Tongue (tissue), 2 donors: Measurements from ENCODE around the gene GPR158. TPM values are rescaled to one million over a fixed set of nuclear protein-coding genes. Genes with fewer than 3 reads are reported as not detected.
A peak's percentile ranks its signal among the peaks of the same experiment; 100 is the strongest.
"Not testable (repeated sequence)": the region's sequence is repeated elsewhere in the genome, so short reads cannot be mapped to it uniquely, and the experiment has no call there.

Source experiments
- DNase-seq: peaks from one replicate; pipeline ENCODE4 v3.0.0-alpha.2; 2015
- total RNA-seq: library from RNA; depleted of rRNA; stranded (reverse); fragments of >200 nt; gene quantifications from one replicate; pipeline ENCODE4 v1.2.3, GENCODE V29; 2014

The GPR158 gene, protein sequence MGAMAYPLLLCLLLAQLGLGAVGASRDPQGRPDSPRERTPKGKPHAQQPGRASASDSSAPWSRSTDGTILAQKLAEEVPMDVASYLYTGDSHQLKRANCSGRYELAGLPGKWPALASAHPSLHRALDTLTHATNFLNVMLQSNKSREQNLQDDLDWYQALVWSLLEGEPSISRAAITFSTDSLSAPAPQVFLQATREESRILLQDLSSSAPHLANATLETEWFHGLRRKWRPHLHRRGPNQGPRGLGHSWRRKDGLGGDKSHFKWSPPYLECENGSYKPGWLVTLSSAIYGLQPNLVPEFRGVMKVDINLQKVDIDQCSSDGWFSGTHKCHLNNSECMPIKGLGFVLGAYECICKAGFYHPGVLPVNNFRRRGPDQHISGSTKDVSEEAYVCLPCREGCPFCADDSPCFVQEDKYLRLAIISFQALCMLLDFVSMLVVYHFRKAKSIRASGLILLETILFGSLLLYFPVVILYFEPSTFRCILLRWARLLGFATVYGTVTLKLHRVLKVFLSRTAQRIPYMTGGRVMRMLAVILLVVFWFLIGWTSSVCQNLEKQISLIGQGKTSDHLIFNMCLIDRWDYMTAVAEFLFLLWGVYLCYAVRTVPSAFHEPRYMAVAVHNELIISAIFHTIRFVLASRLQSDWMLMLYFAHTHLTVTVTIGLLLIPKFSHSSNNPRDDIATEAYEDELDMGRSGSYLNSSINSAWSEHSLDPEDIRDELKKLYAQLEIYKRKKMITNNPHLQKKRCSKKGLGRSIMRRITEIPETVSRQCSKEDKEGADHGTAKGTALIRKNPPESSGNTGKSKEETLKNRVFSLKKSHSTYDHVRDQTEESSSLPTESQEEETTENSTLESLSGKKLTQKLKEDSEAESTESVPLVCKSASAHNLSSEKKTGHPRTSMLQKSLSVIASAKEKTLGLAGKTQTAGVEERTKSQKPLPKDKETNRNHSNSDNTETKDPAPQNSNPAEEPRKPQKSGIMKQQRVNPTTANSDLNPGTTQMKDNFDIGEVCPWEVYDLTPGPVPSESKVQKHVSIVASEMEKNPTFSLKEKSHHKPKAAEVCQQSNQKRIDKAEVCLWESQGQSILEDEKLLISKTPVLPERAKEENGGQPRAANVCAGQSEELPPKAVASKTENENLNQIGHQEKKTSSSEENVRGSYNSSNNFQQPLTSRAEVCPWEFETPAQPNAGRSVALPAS (N-terminal part only)
- total RNA-seq: 0.10 TPM

DNA sequence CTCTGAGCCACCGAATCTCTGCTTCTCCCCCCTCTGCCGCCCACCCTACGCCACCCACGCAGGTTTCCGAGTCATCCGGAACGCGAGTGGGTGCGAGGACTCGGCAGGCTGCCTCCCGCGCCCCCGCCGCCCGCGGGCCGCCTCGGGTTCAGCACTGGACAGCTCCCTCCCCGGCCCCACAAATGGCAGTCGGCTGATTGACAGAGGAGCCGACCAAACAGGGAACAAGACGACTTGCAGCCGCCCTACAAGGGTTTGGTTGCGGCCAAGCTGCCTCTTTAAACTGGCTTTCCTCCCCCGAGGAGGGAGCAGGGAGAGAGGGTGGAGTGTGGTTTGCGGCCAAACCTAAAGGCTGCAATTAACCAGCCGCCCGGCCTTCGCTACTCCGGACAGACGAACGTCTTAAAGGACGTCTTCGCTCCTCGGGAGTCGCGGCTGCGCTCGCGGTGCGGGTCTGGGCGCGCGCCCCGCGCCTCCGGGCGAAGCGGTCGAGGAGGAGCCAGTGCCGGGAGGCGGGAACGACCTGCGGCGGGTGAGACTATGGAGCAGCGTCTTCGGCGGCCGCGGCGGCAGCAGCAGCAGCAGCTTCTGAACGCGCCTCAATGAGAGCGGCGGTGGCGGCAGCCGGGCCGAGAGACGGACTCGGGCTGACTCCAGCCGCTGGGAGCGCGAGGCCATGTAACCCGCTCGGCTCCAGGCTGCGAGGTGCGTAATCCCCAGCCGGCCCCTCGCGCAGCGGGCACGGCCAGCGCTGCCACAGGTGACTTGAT, at the start of gene GPR158:
Gene GPR158 (plus strand): TSS at position 541 of the 770 bp plus-strand sequence. CDS start 420 bp downstream, outside the sequence.
- peak; percentile 97 for DNase-seq

DNA sequence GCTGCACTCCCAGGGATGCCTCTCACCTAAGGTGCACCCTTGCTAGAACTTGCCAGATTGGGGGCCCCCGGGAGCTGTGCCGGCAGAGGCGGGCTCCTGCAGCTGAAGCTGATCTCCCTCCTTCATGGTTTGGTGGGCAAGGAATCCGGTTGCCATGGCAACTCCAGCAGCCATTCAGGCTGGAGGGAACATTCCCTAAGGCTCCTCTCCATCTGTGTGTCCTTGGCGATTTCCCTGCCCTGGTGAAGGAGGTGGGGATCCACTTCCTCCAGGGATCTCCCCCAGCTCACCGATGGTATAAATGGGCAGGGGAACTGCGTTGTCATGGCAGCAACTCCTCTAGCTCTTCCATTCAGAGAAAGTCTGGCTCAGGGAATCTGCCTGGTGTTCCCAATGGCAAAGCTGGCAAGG, 49.6 kb upstream of the GPR158 start:
- no peak for DNase-seq

DNA sequence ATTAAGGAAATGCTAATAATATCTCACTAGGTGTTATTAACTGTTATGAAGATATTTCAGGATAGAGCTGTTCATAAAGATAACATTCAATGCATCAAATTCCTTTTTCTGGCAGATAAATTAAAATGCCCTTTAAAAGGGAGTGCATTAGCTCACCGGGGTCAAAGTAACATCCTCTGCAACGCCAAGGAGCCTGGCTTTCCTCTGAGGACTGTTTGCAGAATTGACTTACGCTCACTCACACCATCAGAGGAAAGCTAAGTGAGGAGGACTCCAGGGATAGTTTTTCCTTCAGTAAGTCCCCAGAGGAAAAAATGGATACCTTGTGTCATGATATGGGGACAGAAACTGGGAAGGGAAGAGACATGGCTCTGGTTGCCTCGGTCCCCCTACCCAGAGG, 45.2 kb upstream of the GPR158 start:
- no peak for DNase-seq

DNA sequence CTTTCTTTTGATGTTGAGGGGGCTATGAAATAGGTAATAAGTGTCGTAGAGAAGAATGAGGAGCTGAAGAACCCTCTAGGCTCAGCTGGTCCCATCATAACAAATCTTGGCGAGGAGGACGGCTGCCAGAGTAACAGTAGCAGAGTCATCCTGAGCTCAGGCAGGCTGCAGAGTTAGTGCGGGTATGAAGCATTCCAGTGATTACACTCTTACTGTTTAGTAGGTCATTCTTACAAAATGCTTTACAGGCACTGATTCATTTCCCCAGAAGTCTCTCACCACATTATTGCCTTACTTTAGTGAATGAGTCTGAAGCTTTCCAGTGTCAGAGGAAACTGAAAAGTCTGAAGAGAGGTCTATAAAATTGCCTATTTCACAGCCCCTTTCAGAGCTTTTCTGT, 43.9 kb upstream of the GPR158 start:
- no peak for DNase-seq

DNA sequence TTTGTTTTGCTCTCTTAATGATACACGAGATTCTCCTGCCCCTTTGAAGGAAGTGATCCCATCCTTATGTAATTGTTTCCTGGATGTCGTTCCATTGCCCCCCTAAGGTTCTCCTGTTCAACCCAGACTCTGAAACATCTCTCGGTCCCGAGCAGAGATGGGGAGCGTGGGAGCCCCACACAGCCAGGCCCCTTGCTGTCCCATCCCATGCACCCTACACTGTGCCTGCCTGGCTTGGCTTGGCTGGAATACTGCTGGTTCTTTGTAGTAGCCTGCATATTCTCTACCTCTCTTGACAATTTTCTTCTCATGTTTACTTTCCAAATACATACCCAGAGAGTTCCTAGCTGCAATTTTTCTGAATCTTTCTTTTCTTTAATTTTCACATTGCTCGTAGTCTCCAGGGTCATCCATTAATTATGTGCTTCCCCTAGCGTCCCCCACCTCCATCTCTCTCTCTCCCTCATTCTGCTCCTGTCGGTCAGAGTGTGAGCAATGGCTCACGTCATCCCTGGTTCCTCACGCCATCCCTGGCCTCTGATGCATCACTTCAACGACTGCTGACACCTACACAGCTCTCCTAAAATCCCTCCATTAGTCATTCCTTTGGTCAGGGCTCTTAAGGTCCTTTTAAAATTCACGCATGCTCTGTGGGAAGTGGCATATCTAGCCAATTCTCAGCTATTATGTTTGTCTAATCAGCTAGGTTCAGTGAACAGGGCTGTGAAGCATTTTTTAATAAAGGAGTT, 32.5 kb upstream of the GPR158 start:
- no peak for DNase-seq

DNA sequence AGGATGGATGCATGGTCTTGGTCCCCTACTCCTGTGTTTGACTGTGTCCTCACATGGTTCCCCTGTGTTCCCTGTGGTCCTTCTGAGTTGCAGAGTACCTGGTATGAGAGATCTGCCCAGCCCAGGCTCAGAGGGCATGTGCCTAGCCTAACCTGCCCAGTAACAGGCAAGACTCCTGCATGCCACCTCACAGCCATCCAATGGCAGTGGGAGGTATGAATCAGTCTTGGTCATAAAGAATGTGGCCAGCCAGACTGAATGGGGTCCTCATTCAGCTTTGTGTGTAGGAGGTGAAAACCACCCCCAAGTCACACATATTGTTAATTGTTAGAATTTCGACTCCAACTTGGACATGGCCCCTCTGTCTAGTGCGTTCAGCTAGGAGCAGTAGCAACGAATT, 17.2 kb upstream of the GPR158 start:
- no peak for DNase-seq

DNA sequence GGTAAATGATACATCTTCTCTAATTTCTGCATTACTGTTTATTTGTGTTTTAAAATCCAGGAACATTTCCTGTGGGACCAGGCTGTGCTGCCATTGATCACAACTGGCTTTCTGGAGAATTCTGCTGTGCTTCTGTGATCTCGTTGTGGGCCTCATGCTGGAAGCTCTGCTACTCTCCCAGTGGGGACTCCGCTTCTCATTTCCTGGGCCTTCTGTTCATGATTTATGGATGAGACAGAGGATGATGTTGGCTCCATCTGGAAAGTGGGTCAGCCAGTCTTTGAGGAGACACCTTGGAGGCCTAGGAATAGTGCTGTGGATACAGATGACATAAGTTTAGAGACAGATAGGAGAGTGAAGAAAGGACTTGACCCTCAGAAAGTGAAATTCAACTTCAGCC, 15.2 kb upstream of the GPR158 start:
- no peak for DNase-seq

DNA sequence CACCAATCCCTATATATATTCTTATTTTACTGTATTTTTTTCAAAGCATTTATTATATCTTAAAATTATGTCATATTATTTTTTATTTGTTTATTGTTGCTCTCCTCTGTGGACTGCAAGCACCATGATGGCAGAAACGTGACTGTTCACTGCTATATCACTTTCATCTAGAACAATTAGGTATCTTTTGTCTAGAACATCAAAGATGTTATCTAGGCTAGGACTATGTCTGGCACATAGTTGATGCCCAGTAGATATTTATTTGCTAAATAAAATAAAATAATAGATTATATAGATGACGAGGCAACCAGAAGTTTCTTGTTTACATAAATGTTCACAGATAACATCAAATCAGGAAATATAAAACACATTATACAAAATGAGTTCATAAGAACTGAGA, 12.4 kb upstream of the GPR158 start:
- no peak for DNase-seq

DNA sequence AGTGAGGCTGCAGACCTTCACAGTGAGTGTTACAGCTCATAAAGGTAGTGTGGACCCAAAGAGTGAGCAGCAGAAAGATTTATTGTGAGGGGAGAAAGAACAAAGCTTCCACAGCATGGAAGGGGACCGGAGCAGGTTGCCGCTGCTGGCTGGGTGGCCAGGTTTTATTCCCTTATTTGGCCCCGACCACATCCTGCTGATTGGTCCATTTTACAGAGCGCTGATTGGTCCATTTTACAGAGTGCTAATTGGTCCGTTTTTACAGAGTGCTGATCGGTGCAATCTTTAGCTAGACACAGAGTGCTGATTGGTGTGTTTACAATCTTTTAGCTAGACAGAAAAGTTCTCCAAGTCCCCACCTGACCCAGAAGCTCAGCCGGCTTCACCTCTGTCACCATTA, 11.3 kb upstream of the GPR158 start:
- DNase-seq: not testable (repeated sequence)

DNA sequence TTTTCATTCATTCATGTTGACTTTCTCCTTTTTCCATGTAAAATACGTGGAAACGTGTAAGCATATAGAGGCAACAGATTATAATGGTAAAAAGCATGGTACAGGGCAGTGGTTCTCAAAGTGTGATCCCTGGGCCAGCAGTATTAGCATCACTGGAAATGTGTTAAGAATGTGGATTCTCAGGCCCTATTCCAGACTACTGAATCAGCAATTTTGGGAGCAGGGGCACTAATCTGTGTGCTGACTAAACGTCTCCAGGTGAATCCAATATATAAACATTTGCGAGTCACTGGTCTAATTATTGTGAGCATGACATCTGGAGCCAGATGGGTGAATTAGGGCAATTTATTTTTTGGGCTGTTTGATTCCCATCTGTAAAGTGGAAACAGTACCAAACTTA, 5.1 kb upstream of the GPR158 start:
- DNase-seq: no peak

DNA sequence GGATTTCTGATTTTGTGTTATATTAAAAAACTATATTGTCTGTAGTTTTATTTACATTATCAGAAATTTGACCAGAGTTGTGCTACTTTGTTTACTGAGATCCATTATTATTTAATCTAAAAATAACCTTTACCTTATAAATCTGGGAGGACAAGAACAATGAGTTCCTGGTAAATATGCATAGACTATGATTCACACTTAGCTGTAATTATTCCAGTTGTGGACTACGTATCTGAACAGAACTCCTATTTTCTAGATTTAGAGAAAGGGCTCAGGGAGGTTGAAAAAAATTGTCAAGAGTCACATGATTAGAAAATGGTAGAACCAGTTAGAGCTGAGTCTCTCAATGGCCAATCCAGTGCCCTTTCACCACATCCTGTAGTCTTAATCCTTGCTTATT, 4.2 kb upstream of the GPR158 start:
- no peak for DNase-seq

DNA sequence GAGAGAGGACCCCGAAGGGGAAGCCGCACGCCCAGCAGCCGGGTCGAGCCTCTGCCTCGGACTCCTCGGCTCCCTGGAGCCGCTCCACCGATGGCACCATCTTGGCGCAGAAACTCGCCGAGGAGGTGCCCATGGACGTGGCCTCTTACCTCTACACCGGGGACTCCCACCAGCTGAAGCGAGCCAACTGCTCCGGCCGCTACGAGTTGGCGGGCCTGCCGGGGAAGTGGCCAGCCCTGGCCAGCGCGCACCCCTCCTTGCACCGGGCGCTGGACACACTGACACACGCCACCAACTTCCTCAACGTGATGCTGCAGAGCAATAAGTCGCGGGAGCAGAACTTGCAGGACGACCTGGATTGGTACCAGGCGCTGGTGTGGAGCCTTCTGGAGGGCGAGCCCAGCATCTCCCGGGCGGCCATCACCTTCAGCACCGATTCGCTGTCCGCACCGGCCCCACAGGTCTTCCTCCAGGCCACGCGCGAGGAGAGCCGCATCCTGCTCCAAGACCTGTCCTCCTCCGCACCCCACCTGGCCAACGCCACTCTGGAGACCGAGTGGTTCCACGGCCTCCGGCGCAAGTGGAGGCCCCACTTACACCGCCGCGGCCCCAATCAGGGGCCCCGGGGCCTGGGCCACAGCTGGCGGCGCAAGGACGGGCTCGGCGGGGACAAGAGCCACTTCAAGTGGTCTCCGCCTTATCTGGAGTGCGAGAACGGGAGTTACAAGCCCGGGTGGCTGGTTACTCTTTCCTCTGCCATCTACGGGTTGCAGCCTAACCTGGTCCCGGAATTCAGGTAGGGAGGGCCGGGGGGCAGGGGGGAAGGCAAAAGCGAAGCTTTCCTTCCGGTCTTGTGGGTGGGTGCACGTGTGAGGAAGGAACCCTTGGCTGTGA, 973 bp downstream of the GPR158 start:
- peak; percentile 8 for DNase-seq

DNA sequence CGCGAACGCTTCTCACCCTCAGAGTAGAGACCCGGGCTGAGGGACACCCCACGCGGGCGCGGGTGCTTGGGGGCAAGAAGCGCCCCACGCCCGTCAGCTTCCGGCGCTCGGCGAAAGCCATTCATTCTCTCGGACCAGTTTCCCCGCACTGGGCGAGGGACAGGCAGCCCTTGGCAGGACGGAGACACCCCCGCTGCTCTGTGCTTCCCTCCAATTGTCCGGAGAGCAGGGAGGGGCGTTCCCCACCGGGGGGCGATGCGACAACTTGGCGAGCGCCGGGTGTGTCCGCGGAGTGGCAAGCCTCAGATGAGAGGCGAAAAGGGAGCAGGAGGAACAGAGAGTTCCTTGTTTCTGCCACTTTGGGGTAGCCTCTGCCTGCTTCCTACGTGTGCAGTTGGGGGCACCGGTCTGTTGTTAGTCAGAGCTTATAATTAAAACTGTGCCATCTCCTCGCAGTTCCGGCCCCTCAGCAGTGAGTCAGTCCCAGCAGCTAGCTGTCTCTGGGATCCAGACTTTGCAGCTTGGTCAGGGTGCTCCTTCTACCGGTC, 1.7 kb downstream of the GPR158 start:
- DNase-seq: no peak

DNA sequence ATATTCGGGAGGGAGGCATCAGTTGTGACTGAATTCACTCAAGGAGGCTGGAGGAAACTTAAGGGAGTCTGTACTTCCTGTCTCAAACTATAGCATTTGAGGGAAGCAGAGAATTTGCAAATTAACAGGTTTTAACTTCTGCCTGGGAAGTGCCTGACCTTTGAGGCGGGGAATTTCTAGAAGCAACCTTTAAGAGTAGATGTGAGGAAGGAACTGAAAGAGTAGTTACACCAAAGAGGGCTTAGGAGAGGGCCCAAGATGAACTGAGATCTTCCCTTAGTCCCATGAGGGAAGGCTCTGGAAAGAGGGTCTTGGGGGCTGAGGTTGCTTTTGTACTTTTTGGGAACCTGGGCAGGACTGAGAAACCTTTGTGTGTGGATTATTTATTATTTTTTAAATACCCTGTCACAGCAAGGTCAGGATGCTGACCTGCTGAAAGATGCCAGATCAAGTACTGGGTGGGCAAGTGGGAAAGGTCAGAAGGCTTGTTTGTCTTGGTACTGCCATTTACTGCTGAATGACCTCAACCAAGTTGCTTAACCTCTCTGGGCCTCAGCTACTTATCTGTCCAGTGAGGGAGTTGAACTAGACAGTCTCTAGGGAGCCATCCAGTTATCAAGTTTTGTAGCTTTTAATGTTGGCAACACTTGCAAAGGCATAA, 2.4 kb downstream of the GPR158 start:
- no peak for DNase-seq

DNA sequence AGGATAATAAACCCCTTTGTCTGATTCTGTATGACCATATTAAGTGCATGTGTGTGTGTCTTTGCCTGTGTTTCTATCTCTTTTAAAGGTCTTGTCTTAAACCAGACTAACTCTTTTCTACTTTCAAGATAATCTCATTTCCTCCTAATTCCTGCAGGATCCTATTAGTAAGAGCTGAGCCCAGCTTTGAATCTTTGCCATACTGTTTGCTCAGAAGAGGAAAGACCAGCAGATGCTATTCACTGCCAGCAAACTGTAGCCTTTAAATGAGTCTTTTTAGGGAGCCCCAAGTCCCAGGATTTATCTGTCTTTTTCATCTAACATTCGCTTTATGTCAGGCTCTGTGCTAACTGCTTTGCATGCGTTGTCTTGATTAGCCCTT, 2.9 kb downstream of the GPR158 start:
- DNase-seq: no peak

DNA sequence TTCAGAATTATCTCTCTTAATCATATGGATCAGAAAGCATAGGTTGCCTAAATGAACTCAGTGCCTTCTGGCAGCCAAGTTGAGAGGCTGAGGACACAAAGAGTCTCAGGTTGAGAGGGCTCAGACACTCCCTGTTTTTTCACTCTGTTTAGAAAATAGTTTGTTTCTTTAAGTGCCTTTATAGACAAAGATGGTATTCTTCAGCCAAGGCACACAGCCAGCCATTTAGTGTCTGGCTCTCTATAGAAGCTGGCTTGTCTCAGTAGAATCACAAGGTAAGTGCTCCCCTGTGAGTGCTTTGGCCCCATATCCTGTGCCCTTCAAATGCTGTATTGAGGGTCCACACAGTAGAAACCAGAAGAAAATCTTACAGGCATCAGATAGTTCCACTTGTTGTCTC, 3.6 kb downstream of the GPR158 start:
- no peak for DNase-seq

DNA sequence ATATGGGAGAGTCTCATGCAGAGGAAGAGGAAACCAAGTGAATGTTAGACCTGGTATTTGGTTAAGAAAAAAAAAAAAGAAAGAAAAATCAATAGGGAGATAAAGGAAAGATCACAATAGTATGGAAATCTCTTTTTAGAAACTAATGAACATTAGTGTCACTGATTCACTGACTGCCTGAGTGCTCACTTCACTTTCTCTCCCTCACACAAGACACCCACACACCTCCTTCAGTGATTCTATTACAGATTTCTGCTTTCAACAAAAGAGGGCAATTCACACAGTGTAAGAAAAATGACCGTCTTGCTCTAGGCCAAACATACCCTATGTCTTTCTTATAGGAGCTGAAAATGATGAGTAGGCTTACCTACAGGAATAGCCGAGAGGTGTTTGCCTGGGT, 6.0 kb downstream of the GPR158 start:
- no peak for DNase-seq

DNA sequence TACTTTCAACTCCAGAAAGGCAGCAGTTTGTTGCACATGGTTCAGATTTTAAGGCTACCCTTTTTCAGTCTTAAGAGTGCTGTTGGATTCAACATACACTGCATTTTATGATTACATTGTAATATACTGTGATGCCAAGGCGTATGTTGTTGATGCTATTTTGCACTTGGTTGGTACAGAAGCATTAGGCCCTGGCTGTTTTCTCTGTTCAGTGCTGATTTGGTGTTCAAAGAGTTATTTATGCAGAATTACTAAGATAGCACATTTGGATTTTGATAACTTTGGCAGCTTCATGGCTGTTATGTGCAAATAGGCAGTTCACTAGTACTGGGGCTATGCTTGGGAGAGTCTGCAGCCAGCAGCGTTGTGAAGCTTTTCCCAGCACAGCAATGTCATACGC, 7.8 kb downstream of the GPR158 start:
- no peak for DNase-seq

DNA sequence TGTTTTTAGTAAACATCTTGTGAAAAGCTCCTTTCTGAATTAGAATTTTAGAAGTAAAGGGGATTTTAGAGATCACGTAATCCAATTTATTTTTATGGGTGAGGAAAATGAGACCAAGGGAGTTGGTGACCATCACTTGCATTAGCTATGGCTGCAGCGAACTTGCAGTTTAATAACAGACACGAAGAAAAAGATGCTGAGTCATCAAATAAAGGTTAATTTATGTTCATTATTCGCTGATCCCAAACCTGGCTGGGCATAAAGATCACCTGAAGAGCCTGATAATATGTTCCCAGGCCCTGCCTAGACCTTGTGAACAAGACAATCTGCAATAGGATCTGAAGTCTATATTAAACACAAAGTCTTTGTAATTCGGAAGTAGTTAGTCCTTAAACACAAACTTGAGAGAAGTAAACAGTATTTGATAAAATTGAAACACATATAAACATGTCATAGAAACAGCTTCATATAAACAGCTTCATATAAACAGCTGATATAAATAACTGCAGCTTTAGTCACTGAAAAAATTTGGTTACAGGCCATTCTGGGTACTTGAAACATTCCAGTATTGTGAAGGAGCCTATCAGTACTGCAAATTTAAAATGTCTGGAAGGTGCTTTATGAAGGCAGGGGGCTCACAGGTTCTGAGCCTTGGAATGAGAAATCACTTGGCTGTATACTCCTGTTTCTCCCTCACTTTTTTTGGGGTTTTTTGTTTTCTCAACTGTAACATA, 16.5 kb downstream of the GPR158 start:
- DNase-seq: no peak
